PC-9 (cell line): ENCODE results near the gene IBA57.

Source experiments
- EZH2 ChIP-seq: fragments of 200-600 bp; sonication (generic); IDR thresholded peaks from 2 replicates; pipeline ENCODE4 v1.8.0; 2017; ENCODE audit warnings: antibody characterized with exemption, low read depth
- TF ChIP-seq, protein P1 (sequence below): fragments of 200-600 bp; sonication (generic); conservative IDR thresholded peaks from 2 replicates; pipeline ENCODE4 v1.6.1; 2017; ENCODE audit warnings: mixed run types, antibody characterized with exemption, mild to moderate bottlenecking, moderate library complexity

DNA sequence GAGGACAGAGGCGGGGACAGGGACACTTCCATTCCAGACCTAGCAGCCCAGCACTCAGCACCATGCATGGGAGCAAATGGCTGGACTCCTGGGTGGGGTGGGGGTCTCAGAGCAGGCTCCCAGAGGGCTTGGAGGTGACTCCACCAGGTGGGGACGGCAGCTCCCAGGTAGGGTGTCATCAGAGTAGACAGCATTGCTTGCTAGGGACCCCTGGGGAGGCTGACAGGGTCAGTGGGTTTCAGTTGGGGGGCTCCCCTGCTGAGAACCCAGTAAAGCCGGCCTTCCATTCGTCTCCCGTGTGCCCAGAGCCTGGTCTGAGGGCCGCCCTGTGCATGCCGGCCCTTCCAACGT is 20.6 kb upstream of the IBA57 start:
- TF ChIP-seq, protein P1, sequence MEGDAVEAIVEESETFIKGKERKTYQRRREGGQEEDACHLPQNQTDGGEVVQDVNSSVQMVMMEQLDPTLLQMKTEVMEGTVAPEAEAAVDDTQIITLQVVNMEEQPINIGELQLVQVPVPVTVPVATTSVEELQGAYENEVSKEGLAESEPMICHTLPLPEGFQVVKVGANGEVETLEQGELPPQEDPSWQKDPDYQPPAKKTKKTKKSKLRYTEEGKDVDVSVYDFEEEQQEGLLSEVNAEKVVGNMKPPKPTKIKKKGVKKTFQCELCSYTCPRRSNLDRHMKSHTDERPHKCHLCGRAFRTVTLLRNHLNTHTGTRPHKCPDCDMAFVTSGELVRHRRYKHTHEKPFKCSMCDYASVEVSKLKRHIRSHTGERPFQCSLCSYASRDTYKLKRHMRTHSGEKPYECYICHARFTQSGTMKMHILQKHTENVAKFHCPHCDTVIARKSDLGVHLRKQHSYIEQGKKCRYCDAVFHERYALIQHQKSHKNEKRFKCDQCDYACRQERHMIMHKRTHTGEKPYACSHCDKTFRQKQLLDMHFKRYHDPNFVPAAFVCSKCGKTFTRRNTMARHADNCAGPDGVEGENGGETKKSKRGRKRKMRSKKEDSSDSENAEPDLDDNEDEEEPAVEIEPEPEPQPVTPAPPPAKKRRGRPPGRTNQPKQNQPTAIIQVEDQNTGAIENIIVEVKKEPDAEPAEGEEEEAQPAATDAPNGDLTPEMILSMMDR: no peak
- no peak for TF ChIP-seq EZH2
